Activated CD8-positive, alpha-beta memory T cell treated with anti-CD3 and anti-CD28 coated beads, Interleukin-2, amount 50 U/mL, for 4 hours (primary cell): ENCODE results near the gene CXXC5.
A peak's percentile ranks its signal among the peaks of the same experiment; 100 is the strongest.

Source experiments
- DNase-seq: peaks from one replicate; pipeline ENCODE4 v3.0.0-alpha.2; 2020

CXXC5 gene

GRCh38 chr5:139651853-139652787 lies 4.0 kb downstream of the CXXC5 start:
- DNase-seq: peak; percentile 78

- no peak for DNase-seq
Observed at GRCh38 chr5:139652788-139653241, 4.7 kb downstream of the CXXC5 start.

GRCh38 chr5:139653616-139654015 lies 5.5 kb downstream of the CXXC5 start:
- DNase-seq: no peak

GRCh38 chr5:139654464-139654863 lies 6.3 kb downstream of the CXXC5 start:
- DNase-seq: no peak

GRCh38 chr5:139654871-139655491 lies 6.8 kb downstream of the CXXC5 start:
- no peak for DNase-seq

GRCh38 chr5:139655727-139656271 lies 7.7 kb downstream of the CXXC5 start:
- no peak for DNase-seq

GRCh38 chr5:139657363-139658321 lies 9.5 kb downstream of the CXXC5 start:
- no peak for DNase-seq

GRCh38 chr5:139658501-139658927 lies 10.4 kb downstream of the CXXC5 start:
- DNase-seq: no peak

- no peak for DNase-seq
Observed at GRCh38 chr5:139658928-139659667, 10.9 kb downstream of the CXXC5 start.

- no peak for DNase-seq
Observed at GRCh38 chr5:139659695-139660101, 11.5 kb downstream of the CXXC5 start.

- DNase-seq: no peak
Observed at GRCh38 chr5:139660105-139660922, 12.2 kb downstream of the CXXC5 start.

- DNase-seq: peak; percentile 24
Observed at GRCh38 chr5:139660923-139661814, 13.0 kb downstream of the CXXC5 start.

GRCh38 chr5:139662617-139663016 lies 14.5 kb downstream of the CXXC5 start:
- no peak for DNase-seq

GRCh38 chr5:139663207-139664085 lies 15.3 kb downstream of the CXXC5 start:
- DNase-seq: no peak

GRCh38 chr5:139664086-139664693 lies 16.0 kb downstream of the CXXC5 start:
- DNase-seq: no peak

- no peak for DNase-seq
Observed at GRCh38 chr5:139664727-139665351, 16.7 kb downstream of the CXXC5 start.

GRCh38 chr5:139665626-139666025 lies 17.5 kb downstream of the CXXC5 start:
- no peak for DNase-seq

GRCh38 chr5:139666551-139666950 lies 18.4 kb downstream of the CXXC5 start:
- no peak for DNase-seq
